Measurements from ENCODE around the gene CCZ1B.
"Not testable (repeated sequence)": the region's sequence is repeated elsewhere in the genome, so short reads cannot be mapped to it uniquely, and the experiment has no call there.

CCZ1B gene

GRCh38 chr7:6813011-6813410, 13.1 kb downstream of the CCZ1B start:
- H3K4me1 Mint-ChIP-seq (ENCODE audit: low read depth); DNase-seq (ENCODE audit: low spot score); H3K9me3 Mint-ChIP-seq; H3K4me3 Mint-ChIP-seq; H3K27ac Mint-ChIP-seq; H3K27me3 Mint-ChIP-seq (ENCODE audit: low read depth): not testable (repeated sequence)
- H3K36me3 Mint-ChIP-seq (ENCODE audit: low read depth), result peaks cover 19% of the 10 kb centered on the region

GRCh38 chr7:6807959-6808358, 18.1 kb downstream of the CCZ1B start:
- not testable (repeated sequence) for H3K4me3 Mint-ChIP-seq; H3K4me1 Mint-ChIP-seq (ENCODE audit: low read depth); H3K27ac Mint-ChIP-seq; H3K9me3 Mint-ChIP-seq; H3K36me3 Mint-ChIP-seq (ENCODE audit: low read depth); H3K27me3 Mint-ChIP-seq (ENCODE audit: low read depth); DNase-seq (ENCODE audit: low spot score)

GRCh38 chr7:6807393-6807918, 18.6 kb downstream of the CCZ1B start:
- not testable (repeated sequence) for H3K4me3 Mint-ChIP-seq; H3K27me3 Mint-ChIP-seq (ENCODE audit: low read depth); H3K27ac Mint-ChIP-seq; H3K9me3 Mint-ChIP-seq; H3K36me3 Mint-ChIP-seq (ENCODE audit: low read depth); DNase-seq (ENCODE audit: low spot score); H3K4me1 Mint-ChIP-seq (ENCODE audit: low read depth)

GRCh38 chr7:6800331-6800730, 25.7 kb downstream of the CCZ1B start:
- H3K4me3 Mint-ChIP-seq; H3K36me3 Mint-ChIP-seq (ENCODE audit: low read depth); H3K9me3 Mint-ChIP-seq; DNase-seq (ENCODE audit: low spot score); H3K27me3 Mint-ChIP-seq (ENCODE audit: low read depth); H3K4me1 Mint-ChIP-seq (ENCODE audit: low read depth); H3K27ac Mint-ChIP-seq: not testable (repeated sequence)

GRCh38 chr7:6799887-6800286, 26.2 kb downstream of the CCZ1B start:
- H3K27me3 Mint-ChIP-seq (ENCODE audit: low read depth); H3K4me1 Mint-ChIP-seq (ENCODE audit: low read depth); H3K9me3 Mint-ChIP-seq; DNase-seq (ENCODE audit: low spot score); H3K4me3 Mint-ChIP-seq; H3K36me3 Mint-ChIP-seq (ENCODE audit: low read depth); H3K27ac Mint-ChIP-seq: not testable (repeated sequence)

GRCh38 chr7:6798047-6798446, 28.0 kb downstream of the CCZ1B start:
- not testable (repeated sequence) for H3K4me1 Mint-ChIP-seq (ENCODE audit: low read depth); DNase-seq (ENCODE audit: low spot score); H3K9me3 Mint-ChIP-seq; H3K4me3 Mint-ChIP-seq; H3K27me3 Mint-ChIP-seq (ENCODE audit: low read depth); H3K27ac Mint-ChIP-seq; H3K36me3 Mint-ChIP-seq (ENCODE audit: low read depth)

GRCh38 chr7:6797218-6797617, 28.9 kb downstream of the CCZ1B start:
- H3K4me1 Mint-ChIP-seq (ENCODE audit: low read depth); H3K9me3 Mint-ChIP-seq; H3K36me3 Mint-ChIP-seq (ENCODE audit: low read depth); H3K4me3 Mint-ChIP-seq; H3K27ac Mint-ChIP-seq; H3K27me3 Mint-ChIP-seq (ENCODE audit: low read depth); DNase-seq (ENCODE audit: low spot score): not testable (repeated sequence)

GRCh38 chr7:6794276-6794675, 31.8 kb downstream of the CCZ1B start:
- not testable (repeated sequence) for H3K27me3 Mint-ChIP-seq (ENCODE audit: low read depth); H3K4me3 Mint-ChIP-seq; H3K4me1 Mint-ChIP-seq (ENCODE audit: low read depth); H3K27ac Mint-ChIP-seq; H3K36me3 Mint-ChIP-seq (ENCODE audit: low read depth); H3K9me3 Mint-ChIP-seq; DNase-seq (ENCODE audit: low spot score)

GRCh38 chr7:6792113-6792872, 33.8 kb downstream of the CCZ1B start:
- H3K36me3 Mint-ChIP-seq (ENCODE audit: low read depth); DNase-seq (ENCODE audit: low spot score); H3K27ac Mint-ChIP-seq; H3K4me1 Mint-ChIP-seq (ENCODE audit: low read depth); H3K9me3 Mint-ChIP-seq; H3K27me3 Mint-ChIP-seq (ENCODE audit: low read depth); H3K4me3 Mint-ChIP-seq: not testable (repeated sequence)

GRCh38 chr7:6789353-6789752, 36.7 kb downstream of the CCZ1B start:
- not testable (repeated sequence) for H3K9me3 Mint-ChIP-seq; H3K4me1 Mint-ChIP-seq (ENCODE audit: low read depth); H3K27me3 Mint-ChIP-seq (ENCODE audit: low read depth); H3K4me3 Mint-ChIP-seq; H3K27ac Mint-ChIP-seq; H3K36me3 Mint-ChIP-seq (ENCODE audit: low read depth); DNase-seq (ENCODE audit: low spot score)

GRCh38 chr7:6781581-6781980, 44.5 kb downstream of the CCZ1B start:
- not testable (repeated sequence) for H3K4me3 Mint-ChIP-seq; H3K36me3 Mint-ChIP-seq (ENCODE audit: low read depth); DNase-seq (ENCODE audit: low spot score); H3K9me3 Mint-ChIP-seq; H3K27me3 Mint-ChIP-seq (ENCODE audit: low read depth); H3K27ac Mint-ChIP-seq; H3K4me1 Mint-ChIP-seq (ENCODE audit: low read depth)

- H3K4me3 Mint-ChIP-seq; H3K36me3 Mint-ChIP-seq (ENCODE audit: low read depth); H3K4me1 Mint-ChIP-seq (ENCODE audit: low read depth); DNase-seq (ENCODE audit: low spot score); H3K27me3 Mint-ChIP-seq (ENCODE audit: low read depth); H3K9me3 Mint-ChIP-seq; H3K27ac Mint-ChIP-seq: not testable (repeated sequence)
These were observed 64.9 kb downstream of the CCZ1B start for GRCh38 chr7:6761186-6761585.

GRCh38 chr7:6753964-6754363, 72.1 kb downstream of the CCZ1B start, which contains the start of gene RSPH10B2:
TSS of gene RSPH10B2 (plus strand) at chr7:6754103. CDS start at chr7:6757678, 3,575 bp downstream.
- H3K27ac Mint-ChIP-seq; H3K9me3 Mint-ChIP-seq; H3K4me3 Mint-ChIP-seq; H3K27me3 Mint-ChIP-seq (ENCODE audit: low read depth); DNase-seq (ENCODE audit: low spot score); H3K4me1 Mint-ChIP-seq (ENCODE audit: low read depth); H3K36me3 Mint-ChIP-seq (ENCODE audit: low read depth): not testable (repeated sequence)

GRCh38 chr7:6750173-6750572, 75.9 kb downstream of the CCZ1B start:
- H3K27me3 Mint-ChIP-seq (ENCODE audit: low read depth); H3K27ac Mint-ChIP-seq; H3K4me3 Mint-ChIP-seq; DNase-seq (ENCODE audit: low spot score); H3K36me3 Mint-ChIP-seq (ENCODE audit: low read depth); H3K4me1 Mint-ChIP-seq (ENCODE audit: low read depth); H3K9me3 Mint-ChIP-seq: not testable (repeated sequence)

GRCh38 chr7:6749335-6749734, 76.7 kb downstream of the CCZ1B start:
- not testable (repeated sequence) for DNase-seq (ENCODE audit: low spot score); H3K27ac Mint-ChIP-seq; H3K9me3 Mint-ChIP-seq; H3K27me3 Mint-ChIP-seq (ENCODE audit: low read depth); H3K4me3 Mint-ChIP-seq; H3K36me3 Mint-ChIP-seq (ENCODE audit: low read depth); H3K4me1 Mint-ChIP-seq (ENCODE audit: low read depth)
